HTR-8/SVneo (cell line): ENCODE measurements around the gene ETNK2.
"Not testable (repeated sequence)": the region's sequence is repeated elsewhere in the genome, so short reads cannot be mapped to it uniquely, and the experiment has no call there.

Source experiments
- DNase-seq: peaks from one replicate; pipeline ENCODE4 v3.0.0; 2011; ENCODE audit warnings: low spot score, mixed read lengths; ENCODE audit not compliant: insufficient read length
- FAIRE-seq: peaks from 2 replicates; lab custom pipeline; 2011; peaks lifted over from hg19 to GRCh38; lab: Jason Lieb, UNC

ETNK2 gene

GRCh38 chr1:204105131-204105515 lies 46.7 kb downstream of the ETNK2 start:
- FAIRE-seq, result no peak
- no peak for DNase-seq

GRCh38 chr1:204104331-204105130 lies 47.3 kb downstream of the ETNK2 start:
- FAIRE-seq, result no peak
- peak; percentile 54 for DNase-seq

- no peak for DNase-seq
- FAIRE-seq, result no peak
Measured at GRCh38 chr1:204103431-204103741, 48.5 kb downstream of the ETNK2 start.

GRCh38 chr1:204102739-204103430 lies 49.0 kb downstream of the ETNK2 start:
- FAIRE-seq (no peak), DNase-seq (no peak)

- DNase-seq, result no peak
- FAIRE-seq, result no peak
Measured at GRCh38 chr1:204102029-204102611, 49.7 kb downstream of the ETNK2 start.

- not testable (repeated sequence) for DNase-seq, FAIRE-seq
Measured at GRCh38 chr1:204099754-204100153, 52.1 kb downstream of the ETNK2 start.

- FAIRE-seq, result peak; percentile 26
- DNase-seq, result no peak
Measured at GRCh38 chr1:204098683-204099082, 53.2 kb downstream of the ETNK2 start.

GRCh38 chr1:204096931-204097330 lies 54.9 kb downstream of the ETNK2 start:
- no peak for FAIRE-seq
- DNase-seq, result no peak

GRCh38 chr1:204094856-204095634 lies 56.8 kb downstream of the ETNK2 start:
- FAIRE-seq (no peak), DNase-seq (no peak)

GRCh38 chr1:204094313-204094729 lies 57.5 kb downstream of the ETNK2 start:
- no peak for DNase-seq
- FAIRE-seq, result no peak

- FAIRE-seq (no peak), DNase-seq (no peak)
Measured at GRCh38 chr1:204093781-204094180, 58.1 kb downstream of the ETNK2 start.

- FAIRE-seq (no peak), DNase-seq (no peak)
Measured at GRCh38 chr1:204093421-204093717, 58.5 kb downstream of the ETNK2 start.

- FAIRE-seq, result no peak
Measured at GRCh38 chr1:204092632-204093420, 59.0 kb downstream of the ETNK2 start.

GRCh38 chr1:204091787-204092312 lies 60.0 kb downstream of the ETNK2 start:
- DNase-seq, result no peak
- FAIRE-seq, result no peak

More at GRCh38 chr1:204092632-204093420, 59.0 kb downstream of the ETNK2 start:
- DNase-seq, result no peak

- DNase-seq (no peak), FAIRE-seq (no peak)
Measured at GRCh38 chr1:204091066-204091465, 60.8 kb downstream of the ETNK2 start.

- DNase-seq, FAIRE-seq: not testable (repeated sequence)
Measured at GRCh38 chr1:204090132-204090531, 61.7 kb downstream of the ETNK2 start.

GRCh38 chr1:204089044-204089751 lies 62.6 kb downstream of the ETNK2 start:
- DNase-seq (no peak), FAIRE-seq (no peak)

GRCh38 chr1:204088596-204088995 lies 63.2 kb downstream of the ETNK2 start:
- no peak for DNase-seq
- FAIRE-seq, result no peak

GRCh38 chr1:204087893-204088528 lies 63.8 kb downstream of the ETNK2 start:
- DNase-seq, result no peak

More at GRCh38 chr1:204087893-204088528, 63.8 kb downstream of the ETNK2 start:
- no peak for FAIRE-seq
